GM19455 (cell line): ENCODE data around the gene BAZ2B.
"Not testable (repeated sequence)": the region's sequence is repeated elsewhere in the genome, so short reads cannot be mapped to it uniquely, and the experiment has no call there.

ENCODE experiments used
- ATAC-seq: cut with Tn5 transposase; IDR thresholded peaks from one replicate; pipeline ENCODE4 v1.9.1; 2021; ENCODE audit not compliant: unreplicated experiment

Gene BAZ2B

DNA sequence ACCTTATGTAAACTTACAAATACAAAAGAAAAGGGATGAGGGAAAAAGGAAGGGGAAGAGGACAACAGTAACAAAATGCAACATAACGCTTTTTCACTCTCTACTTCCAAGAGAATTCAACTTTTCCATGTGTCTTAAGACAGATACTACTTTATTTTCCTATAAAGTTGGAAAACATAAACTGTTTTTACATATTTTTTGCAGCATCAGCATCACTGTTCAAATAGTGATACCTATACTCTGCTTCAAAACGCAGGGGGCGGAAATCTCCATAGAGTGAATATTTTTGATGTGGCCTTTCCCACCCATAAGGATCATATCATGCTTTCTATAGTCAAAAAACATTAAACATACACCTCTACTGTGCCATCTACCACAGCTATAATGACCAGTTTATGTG lies 77.5 kb downstream of the BAZ2B start:
- ATAC-seq: no peak

DNA sequence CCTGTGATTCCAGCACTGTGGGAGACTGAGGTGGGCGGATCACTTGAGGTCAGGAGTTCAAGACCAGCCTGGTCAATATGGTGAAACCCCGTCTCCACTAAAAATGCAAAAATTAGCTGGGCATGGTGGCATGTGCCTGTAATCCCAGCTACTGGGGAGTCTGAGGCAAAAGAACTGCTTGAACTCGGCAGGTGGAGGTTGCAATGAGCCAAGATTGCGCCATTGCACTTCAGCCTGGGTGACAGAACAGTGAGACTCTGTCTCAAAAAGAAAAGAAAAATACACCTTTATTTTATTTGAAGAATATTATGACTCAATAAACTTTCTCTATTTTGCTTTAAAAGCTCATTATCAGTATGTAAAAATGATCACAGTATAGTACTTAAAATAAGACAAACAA lies 81.1 kb downstream of the BAZ2B start:
- ATAC-seq: not testable (repeated sequence)

DNA sequence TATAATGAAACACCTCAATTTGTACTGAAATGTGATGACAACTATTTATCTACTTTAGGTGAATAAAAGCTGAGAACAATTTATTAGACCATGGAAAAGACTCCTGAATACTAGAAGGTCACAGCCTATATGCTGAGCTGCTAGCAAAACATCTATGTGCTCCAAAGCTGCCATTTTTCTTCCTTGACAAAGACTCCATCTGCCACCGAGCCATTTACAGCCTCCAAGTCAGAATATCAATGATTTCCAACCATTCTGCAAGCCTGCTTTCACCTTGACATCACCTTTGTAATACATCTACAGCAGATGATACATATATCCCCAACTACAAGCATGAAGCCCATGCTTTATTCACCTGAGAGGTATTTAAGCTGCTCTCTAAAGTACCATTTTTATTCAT lies 84.9 kb downstream of the BAZ2B start:
- no peak for ATAC-seq

DNA sequence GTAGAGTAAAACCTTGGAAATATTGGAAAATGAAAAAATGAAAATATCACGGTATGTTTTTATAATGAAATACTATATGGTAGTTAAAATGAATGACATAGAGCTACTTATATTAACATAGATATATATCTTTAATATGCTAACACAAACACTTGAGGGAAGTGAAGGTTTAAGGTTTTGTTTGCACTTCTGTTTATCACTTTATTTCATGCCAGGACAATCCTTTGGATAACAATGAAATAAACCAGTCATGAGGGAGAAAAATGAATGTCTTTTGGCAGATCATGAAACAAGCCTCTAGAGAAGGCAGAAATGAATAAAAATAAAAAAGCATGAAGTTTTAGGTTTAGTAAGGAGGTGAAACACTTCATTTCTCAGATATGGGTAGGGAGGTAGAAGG lies 89.9 kb downstream of the BAZ2B start:
- ATAC-seq: no peak

DNA sequence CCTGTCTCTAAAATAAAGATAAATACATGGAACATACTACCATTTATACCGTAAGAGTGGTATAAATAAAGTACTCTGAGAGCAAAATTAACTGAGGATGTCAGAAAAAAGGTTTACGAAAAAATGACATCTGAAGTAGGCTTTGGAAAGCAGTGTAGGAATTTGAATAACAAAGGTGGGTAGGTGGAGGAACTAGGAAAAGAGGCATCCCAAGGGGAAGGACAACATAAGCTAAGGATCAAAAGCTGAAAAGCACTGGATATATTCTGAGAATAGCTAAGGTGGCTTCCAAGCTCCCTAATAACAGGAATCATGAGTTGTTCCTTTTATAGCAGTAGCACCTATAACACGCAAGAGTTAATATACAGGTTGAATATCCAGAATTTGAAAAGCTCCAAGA lies 91.3 kb downstream of the BAZ2B start:
- no peak for ATAC-seq

DNA sequence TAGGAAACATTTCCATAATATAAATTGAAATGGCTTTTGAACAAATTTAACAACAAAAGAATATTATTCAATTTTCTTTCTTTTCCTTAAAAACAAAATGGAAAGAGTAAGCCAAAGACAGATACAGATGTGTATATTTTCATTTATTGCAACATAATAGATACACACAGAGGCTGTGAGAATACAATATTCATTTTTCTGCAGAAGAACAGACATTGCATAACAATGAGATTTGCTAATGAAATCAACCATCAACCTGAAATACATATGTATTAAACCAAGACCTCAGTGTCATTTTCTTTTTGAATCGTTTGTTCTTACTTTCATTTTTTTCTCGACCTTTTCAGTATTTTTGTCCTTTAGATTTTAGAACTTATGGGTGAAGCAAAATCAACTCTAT lies 95.1 kb downstream of the BAZ2B start:
- ATAC-seq: no peak

DNA sequence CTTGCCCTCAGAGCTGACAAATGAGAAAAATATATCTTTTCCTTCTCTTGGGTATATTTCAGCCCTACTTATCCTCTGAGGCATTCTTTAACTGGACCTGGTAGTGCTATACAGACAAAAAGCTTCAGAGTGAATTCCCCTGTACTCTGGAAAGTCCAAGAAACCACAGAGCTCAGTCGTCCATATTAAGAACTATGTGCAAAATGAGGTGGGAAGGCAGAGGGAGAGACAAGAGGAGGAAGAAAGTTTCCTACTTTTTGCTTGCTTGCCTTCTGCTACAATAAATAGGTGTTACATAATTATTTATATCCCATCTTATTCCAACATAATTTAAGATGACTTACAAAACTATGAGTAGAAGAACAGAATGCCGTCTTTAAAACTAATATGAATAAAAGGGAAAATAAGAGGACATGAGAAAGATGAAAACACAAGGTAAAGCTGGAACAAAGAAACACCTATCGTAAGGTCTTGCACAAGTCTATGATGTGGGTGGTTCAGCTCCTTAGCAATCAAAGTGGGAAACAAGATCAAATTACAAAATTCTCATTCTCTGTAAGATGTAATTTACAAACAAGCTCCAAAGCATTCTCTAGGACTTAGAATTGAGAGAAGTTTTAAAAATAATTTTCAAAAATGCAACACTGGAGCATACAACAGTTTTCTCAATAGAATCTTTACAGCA lies 97.9 kb downstream of the BAZ2B start:
- ATAC-seq: no peak

DNA sequence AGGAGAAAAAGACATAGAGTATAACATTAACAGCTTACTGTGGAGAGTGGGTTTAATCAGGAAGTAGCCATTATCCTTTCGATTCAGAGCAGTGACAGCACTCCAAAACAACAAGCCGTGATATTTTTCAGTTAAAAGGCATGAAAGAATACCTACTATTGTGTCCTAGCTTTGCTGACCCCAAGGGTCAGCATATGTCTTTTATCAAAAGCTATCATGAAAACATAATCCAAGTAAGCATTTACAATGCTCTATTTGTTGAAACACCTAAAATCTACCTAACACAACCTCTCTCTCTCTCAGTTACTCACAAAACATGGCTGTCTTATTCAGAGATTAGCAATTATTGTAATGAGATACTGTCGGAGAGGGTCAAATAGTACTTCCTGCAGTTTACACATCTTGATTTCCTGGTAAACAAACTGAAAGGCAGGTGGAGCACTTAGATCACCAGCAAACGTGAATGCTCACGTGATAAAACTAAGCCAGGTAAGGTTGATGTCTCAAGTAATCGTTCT lies 100.0 kb downstream of the BAZ2B start:
- peak; percentile 90 for ATAC-seq

DNA sequence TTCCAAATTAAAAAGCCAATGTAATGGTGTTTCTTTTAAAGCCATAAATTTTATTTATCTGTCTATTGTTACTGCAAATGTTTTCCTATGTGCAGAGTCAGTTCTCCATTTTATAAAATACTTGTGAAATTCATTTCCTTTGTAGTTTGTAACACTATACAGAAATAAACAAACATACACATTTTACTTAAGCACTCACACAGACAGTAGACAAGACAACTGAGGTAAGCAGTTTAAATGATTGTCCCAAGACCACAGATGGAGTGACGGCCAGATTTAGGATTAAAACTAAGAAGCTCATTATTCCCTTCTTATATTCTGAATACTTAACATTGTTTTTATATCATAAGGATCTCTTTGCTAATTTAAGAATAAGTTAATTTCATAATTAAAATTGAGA lies 100.9 kb downstream of the BAZ2B start:
- ATAC-seq: no peak

DNA sequence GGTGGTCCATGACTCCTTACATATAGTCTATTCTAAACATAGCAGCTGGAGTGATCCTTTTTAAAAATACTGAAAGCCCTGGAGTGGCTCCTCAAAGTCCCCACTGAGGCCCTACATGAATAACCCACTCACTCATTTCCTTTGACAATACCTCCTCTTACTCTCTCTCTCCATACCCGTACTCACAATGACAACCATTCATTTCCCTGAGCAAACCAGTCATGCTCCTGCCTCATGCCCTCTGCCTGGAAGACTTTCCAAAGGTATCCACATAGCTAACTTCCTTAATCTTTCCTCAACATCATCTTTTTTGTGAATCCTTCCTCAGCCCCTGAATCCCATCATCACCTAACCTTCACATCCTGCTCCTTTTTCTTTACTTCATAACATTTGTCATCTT lies 102.6 kb downstream of the BAZ2B start:
- no peak for ATAC-seq

DNA sequence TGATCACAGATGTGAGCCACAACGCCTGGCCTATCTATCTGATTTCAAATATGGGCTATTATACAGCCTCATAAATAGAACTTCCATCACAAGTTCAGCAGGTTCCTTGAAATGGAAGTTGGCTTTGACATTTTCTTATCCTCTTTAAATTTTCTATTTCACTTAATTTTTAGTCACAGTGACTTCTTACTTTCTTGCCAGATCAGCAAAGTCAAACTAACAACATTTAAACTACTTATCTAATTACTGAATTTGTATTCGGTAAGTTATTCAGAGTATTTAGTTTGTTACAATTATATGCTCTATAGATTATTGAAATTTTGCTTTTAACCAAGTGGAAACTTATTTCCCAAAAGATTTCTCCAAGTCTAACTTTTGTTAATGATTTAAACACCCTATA lies 108.2 kb downstream of the BAZ2B start:
- ATAC-seq: no peak

DNA sequence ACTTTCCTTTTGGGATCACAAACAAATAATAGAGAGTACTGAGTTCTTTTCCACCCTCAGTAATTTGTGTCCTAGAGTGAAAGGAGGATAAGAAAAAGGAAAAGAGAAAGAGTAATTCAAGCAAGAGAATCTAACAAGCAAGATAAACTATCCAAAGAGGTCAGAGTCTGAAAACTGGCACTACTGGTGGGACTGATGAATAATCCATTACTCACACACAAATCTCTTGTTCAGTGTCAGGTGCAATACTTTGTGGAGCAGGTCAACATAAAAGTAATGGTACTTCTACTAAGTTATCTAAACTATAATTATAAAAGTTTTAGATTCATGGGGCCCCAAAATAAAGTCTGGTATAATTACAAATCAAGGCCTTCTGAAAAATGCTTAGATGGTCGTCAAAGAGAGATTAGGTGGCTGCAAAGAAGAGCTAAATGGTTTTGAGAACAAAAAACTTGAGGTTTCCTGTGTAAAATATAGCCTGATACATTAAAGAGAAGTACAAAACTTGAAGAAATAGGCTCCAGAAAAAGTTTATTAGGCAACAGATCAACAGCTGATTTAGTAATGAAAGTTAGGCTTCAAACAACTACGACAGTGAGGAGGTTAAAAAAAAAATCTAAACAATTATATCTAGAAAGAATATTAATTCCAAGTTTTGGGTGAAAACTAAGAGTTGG lies 109.4 kb downstream of the BAZ2B start:
- ATAC-seq: no peak

DNA sequence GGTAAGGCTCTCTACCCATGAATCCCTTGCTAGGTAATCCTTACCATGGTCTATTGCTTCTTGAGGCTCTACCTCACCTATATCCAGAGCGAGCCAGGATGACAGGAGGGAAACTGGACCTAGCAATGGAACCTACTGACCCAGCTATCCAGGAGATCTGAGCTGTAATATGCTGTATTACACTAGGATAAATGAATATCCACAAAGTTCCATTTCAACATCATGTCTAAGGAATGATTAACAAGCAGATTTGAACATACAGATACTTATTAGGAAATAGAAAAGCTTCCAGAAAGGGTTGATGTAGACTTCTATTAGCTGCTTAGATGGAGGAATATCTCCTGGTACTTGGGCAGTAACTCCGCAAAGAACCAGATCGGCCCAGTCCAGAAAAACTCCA lies 110.1 kb downstream of the BAZ2B start:
- no peak for ATAC-seq

DNA sequence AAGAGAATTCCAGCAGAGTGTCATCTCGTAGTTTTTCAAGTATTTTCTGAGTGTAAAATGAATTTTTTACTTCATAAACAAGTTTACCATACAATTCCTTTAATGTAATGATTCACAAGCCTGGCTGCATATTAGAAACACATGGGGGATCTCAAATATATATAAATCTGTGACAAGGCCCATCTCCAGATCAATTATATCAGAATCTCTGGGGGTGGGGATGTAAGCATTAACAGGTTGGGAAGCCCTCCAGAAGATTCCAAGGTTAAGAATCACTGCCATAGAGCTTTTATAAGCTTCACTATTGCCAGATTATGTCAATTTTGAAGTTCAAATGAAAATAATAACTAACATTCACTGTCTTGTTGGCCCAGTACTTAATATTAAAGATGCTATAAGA lies 111.2 kb downstream of the BAZ2B start:
- ATAC-seq: no peak

DNA sequence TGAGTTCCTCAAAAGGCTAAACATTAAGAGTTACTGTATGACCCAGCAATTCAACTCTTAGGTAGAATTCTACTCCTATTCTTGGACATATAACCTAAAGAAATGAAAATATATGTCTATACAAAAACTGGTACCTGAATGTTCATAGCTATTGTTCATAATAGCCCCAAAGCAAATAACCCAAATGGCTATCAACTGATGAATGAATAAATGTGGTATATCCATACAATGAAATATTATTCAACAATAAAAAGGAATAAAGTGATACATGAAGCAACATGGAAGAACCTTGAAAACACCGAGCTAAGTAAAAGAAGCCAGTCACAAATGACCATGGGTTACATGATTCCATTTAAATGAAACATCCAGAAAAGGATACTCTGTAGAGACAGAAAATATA lies 114.6 kb downstream of the BAZ2B start:
- no peak for ATAC-seq

DNA sequence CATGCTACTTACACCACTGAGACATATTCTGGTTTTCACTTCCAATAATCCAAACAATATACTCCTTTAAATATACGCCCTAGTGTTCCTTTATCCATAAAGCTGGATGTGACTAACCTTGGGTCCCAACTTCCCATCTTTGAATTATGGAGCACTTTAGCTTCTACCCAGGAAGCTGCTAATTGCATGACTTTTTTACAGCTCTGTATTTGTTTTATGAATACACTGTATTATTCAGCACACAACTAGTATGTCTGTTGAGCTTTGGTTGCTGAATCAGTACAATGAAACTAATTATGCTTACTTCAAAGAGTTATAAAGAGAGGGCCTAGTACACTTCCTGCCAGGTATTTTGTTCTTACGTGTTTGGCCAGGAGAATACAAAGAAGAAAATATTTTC lies 118.5 kb downstream of the BAZ2B start:
- ATAC-seq: no peak

DNA sequence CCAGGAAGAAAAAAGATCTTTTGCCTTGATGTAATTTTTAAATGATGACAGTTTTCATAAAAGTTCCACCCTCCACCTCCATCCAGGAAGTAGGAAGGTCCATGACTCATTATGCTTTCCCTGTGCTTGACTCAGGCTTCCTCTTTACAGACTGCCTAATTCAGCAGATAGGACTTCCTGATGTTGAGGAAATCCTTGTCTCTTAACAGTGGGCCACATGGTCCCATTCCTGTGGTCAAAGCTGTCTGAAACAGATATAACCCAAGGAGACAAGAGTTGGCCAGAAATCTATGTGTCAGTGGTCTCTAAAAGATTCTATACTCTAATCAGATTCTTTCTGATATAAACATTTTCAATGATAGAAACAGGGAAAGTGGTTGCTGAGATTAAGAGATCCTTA lies 119.1 kb downstream of the BAZ2B start:
- no peak for ATAC-seq

DNA sequence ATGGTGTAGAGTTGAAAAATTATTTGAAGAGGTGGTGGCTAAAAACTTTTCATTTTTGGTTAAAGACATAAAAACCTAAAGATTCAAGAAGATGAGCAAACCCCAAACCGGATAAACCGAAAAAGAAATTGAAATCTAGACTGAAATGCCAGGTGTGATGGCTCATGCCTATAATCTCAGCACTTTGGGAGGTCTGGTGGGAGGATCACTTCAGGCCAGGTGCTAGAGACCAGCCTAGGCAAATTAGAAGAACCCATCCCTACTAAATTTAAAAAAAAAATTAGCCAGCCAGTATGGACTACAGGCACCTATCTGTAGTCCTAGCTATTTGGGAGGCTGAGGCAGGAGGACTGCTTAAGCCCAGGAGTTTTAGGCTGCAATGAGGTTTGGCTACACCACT lies 126.9 kb downstream of the BAZ2B start:
- ATAC-seq: no peak

DNA sequence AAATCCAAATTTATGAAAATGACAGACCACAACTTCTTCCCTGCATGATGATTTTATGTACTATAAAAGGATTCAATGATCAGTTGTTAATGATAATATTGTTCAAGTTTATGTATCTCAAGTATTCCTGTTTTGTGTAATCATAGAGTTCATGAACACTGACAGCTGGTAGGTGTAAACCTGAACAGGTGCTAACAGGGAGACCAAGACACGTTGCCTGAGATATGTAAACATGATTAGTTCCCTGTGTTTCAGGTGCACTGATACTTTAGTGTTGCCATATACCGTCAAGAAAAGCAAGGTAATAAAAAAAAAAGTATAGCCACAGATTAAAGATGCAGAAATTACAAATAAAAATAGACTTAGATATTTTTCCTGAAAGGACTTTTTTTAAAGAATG lies 131.8 kb downstream of the BAZ2B start:
- no peak for ATAC-seq

DNA sequence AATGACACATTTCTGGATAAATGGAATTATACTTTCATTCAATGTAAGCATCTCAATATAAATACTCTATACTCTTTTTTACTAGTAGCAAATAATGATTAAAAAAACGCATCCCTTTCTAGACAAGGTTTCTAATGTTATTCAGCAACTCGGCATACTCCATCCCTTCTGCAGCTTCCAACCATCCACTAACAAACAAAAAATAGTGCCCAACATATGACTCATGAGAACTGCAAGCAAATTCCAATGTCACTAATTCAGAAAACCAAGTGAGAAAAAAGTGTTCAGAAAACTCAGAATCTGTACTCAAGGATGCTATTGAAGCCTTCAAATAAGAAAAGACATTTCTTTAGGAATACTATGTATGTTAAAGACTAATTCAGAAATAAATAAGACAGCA lies 140.0 kb downstream of the BAZ2B start:
- ATAC-seq: no peak

DNA sequence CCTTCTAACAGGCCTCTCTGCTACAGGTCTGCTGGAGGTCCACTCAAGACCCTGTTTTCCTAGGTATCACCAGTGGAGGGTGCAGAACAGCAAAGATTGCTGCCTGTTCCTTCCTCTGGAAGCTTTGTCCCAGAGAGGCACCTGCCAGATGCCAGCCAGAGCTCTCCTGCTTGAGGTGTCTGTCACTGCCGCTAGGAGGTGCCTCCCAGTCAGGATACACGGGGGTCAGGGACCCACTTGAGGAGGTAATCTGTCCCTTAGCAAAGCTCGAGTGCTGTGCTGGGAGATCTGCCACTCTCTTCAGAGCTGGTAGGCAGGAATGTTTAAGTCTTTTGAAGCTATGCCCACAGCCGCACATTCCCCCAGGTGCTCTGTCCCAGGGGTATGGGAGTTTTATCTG lies 140.6 kb downstream of the BAZ2B start:
- no peak for ATAC-seq

DNA sequence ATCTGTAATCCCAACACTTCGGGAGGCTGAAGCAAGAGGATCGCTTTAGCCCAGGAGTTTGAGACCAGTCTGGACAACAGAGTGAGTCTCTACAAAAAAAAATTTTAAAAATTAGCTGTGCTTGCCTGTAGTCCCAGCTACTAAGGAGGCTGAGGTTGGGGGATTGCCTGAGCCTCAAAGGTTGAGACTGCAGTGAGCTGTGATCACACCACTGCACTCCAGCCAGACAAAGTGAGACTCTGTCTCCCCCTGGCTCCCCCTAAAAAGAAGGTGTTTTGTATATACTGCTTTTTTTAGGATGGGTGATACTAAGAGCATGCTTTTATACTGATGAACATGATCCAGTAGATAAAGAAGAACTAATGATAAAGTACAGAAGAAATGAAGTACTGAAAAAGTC lies 145.0 kb downstream of the BAZ2B start:
- no peak for ATAC-seq

DNA sequence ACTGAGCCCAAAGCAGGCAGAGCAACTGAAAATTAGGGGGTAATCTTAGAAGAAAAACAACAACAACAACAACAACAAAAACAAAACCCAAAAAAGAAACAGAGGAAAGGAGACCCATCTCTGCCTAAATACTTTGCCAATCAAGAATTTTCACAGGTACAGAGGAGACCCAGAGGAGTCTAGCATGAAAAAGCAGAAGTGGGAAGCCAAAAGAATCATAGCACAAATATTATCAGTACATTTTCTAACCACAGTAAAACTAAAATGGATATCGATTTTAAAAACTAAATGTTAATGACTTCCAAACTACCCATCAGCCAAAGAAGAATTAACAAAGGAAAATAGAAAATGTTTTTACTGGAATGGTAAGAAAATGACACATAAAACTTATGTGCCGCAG lies 148.1 kb downstream of the BAZ2B start:
- ATAC-seq: no peak
